ENCODE measurements around the gene TTC7B.

DNA sequence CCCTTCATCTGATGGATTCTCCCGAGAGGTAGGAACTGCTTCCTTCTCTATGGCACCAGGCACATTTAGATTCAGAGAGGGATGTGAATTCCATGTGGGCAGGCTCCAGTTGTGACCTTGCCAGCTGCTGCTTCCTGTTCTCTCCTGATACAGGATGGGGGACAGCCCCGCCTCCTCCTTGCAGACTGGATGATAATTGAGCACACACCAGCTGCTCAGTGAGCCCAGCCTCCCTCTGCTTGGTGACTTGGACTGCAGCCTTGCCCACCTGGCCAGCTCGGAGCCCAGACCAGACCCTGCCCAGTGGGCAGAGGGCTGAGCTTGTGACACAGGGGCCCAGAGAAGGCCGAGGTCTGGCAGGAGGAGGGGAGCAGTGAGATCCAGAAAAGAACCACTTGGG, 329.2 kb downstream of the TTC7B start:
- TF ChIP-seq, protein P1, sequence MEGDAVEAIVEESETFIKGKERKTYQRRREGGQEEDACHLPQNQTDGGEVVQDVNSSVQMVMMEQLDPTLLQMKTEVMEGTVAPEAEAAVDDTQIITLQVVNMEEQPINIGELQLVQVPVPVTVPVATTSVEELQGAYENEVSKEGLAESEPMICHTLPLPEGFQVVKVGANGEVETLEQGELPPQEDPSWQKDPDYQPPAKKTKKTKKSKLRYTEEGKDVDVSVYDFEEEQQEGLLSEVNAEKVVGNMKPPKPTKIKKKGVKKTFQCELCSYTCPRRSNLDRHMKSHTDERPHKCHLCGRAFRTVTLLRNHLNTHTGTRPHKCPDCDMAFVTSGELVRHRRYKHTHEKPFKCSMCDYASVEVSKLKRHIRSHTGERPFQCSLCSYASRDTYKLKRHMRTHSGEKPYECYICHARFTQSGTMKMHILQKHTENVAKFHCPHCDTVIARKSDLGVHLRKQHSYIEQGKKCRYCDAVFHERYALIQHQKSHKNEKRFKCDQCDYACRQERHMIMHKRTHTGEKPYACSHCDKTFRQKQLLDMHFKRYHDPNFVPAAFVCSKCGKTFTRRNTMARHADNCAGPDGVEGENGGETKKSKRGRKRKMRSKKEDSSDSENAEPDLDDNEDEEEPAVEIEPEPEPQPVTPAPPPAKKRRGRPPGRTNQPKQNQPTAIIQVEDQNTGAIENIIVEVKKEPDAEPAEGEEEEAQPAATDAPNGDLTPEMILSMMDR (IDR thresholded peaks at IDR 0.05) = no peak
- TF ChIP-seq POLR2AphosphoS5 (IDR thresholded peaks at IDR 0.05) = no peak
